Bronchial epithelial cell (primary cell): ENCODE results near the gene EHBP1. TPM values are rescaled to one million over a fixed set of nuclear protein-coding genes. Genes with fewer than 3 reads are reported as not detected.

ENCODE experiments used
- DNase-seq: peaks from one replicate; pipeline ENCODE4 v3.0.0-alpha.2; 2010; ENCODE audit warnings: low read depth
- FAIRE-seq: peaks from 2 replicates; lab custom pipeline; 2011; peaks lifted over from hg19 to GRCh38; lab: Jason Lieb, UNC
- H3K27me3 ChIP-seq: 2 replicates; pipeline ENCODE4 v1.5.1; 2011; ENCODE audit warnings: low read length; ENCODE audit not compliant: control insufficient read depth, insufficient read depth
- H3K36me3 ChIP-seq: 2 replicates; pipeline ENCODE4 v1.5.1; 2011; ENCODE audit warnings: low read length; ENCODE audit not compliant: control insufficient read depth, insufficient read depth
- H3K4me3 ChIP-seq: 2 replicates; pipeline ENCODE4 v1.5.1; 2011; ENCODE audit warnings: mild to moderate bottlenecking, low read depth, low read length, control low read depth
- CTCF ChIP-seq: IDR thresholded peaks from 2 replicates; pipeline ENCODE4 v1.5.1; 2011; ENCODE audit warnings: mild to moderate bottlenecking, moderate library complexity, low read length, control low read depth, inconsistent platforms; ENCODE audit not compliant: insufficient read depth, severe bottlenecking
- total RNA-seq: library from RNA; depleted of rRNA; stranded (reverse); fragments of >200 nt; gene quantifications from 2 replicates; pipeline ENCODE4 v1.2.1, GENCODE V29; 2014

EHBP1 gene
- total RNA-seq, 1 donor from 2014 or later, result 132 TPM

- Histone ChIP-seq H3K36me3 (no peaks in the 10 kb centered on the region), H3K4me3 (no peak overlapping the region), H3K27me3 (no peaks in the 10 kb centered on the region)
- no peak for FAIRE-seq
- no peak for DNase-seq
- TF ChIP-seq CTCF, result no peak
Measured at GRCh38 chr2:62934517-62934916, 229.0 kb downstream of the EHBP1 start.

- H3K27me3 ChIP-seq, result no peaks in the 10 kb centered on the region
- no peak overlapping the region for H3K4me3 ChIP-seq
- no peak for TF ChIP-seq CTCF
- FAIRE-seq (no peak), DNase-seq (no peak)
- no peaks in the 10 kb centered on the region for H3K36me3 ChIP-seq
Measured at GRCh38 chr2:62938126-62938525, 232.6 kb downstream of the EHBP1 start.

GRCh38 chr2:62939735-62940491 lies 234.4 kb downstream of the EHBP1 start:
- Histone ChIP-seq H3K27me3 (no peaks in the 10 kb centered on the region), H3K36me3 (no peaks in the 10 kb centered on the region), H3K4me3 (no peak overlapping the region)
- FAIRE-seq, result peak; percentile 28
- TF ChIP-seq CTCF, result no peak
- DNase-seq, result peak; percentile 92

GRCh38 chr2:62940697-62941096 lies 235.2 kb downstream of the EHBP1 start:
- TF ChIP-seq CTCF, result no peak
- no peak overlapping the region for H3K4me3 ChIP-seq
- no peaks in the 10 kb centered on the region for H3K36me3 ChIP-seq
- DNase-seq (peak; percentile 4), FAIRE-seq (no peak)
- H3K27me3 ChIP-seq, result no peaks in the 10 kb centered on the region

- no peaks in the 10 kb centered on the region for H3K36me3 ChIP-seq
- H3K4me3 ChIP-seq, result no peak overlapping the region
- no peak for DNase-seq
- no peaks in the 10 kb centered on the region for H3K27me3 ChIP-seq
- no peak for FAIRE-seq
- no peak for TF ChIP-seq CTCF
Measured at GRCh38 chr2:62941413-62941812, 235.9 kb downstream of the EHBP1 start.

- no peak for FAIRE-seq
- TF ChIP-seq CTCF, result no peak
- H3K4me3 ChIP-seq, result no peak overlapping the region
- no peaks in the 10 kb centered on the region for H3K36me3 ChIP-seq
- no peak for DNase-seq
- no peaks in the 10 kb centered on the region for H3K27me3 ChIP-seq
Measured at GRCh38 chr2:62944362-62944761, 238.8 kb downstream of the EHBP1 start.
